ENCODE data around the gene BAHCC1. TPM values are rescaled to one million over a fixed set of nuclear protein-coding genes. Genes with fewer than 3 reads are reported as not detected.
A peak's percentile ranks its signal among the peaks of the same experiment; 100 is the strongest.

BAHCC1 gene
- total RNA-seq, 1 experiment from 2014 or later, result 3.1 TPM

DNA sequence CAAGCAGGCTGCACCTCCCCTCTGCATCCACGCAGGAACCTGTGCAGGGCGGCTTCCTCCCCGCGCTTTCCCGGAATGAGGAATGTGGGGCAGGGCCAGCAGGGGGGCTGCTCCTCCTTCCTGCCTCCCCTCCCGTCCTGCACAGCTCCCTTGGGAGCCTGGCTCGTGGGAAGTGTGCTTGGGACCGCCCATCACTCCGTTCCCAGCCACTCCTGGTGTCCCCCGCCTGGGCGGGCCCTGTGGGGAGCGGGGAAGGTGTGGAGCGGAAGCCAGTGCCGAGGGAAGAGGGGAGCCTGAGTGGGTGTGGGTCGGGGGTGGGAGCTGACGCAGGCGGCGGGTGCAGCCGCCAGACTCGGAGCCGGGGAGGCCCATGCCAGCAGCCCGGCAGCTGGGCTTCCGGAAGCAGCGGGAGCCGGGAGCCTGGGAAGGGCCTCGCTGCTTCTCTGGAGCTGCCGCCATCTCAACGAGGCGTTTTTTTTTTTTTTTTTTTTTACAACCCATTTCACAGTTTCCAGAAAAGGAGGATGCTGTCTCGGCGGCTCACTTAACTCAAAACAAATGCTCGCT lies 24.1 kb downstream of the BAHCC1 start:
- no peak overlapping the region for H4K8ac ChIP-seq (replicated peaks; ENCODE audit: insufficient read length, low read depth, low read length)
- H3K23me2 ChIP-seq (ENCODE audit: insufficient read length, low read depth, low read length, poor library complexity, severe bottlenecking), result no peaks in the 10 kb centered on the region
- H3K56ac ChIP-seq (ENCODE audit: insufficient read length, low read depth, low read length), result no peak overlapping the region
- Mint-ChIP-seq H3K4me3 (no peak overlapping the region), H3K4me1 (peaks cover 0 to 2% of the 10 kb centered on the region in 2 experiments; a peak in 2 of 4 replicates), H3K27me3 (ENCODE audit: low read depth) (no peaks in the 10 kb centered on the region; the same call in 1 of the 2 replicates), H3K27ac (no peak overlapping the region; a peak in 1 of 7 replicates), H3K36me3 (ENCODE audit: insufficient read depth in 1 of 3, low read depth in 3 of 3) (no peaks in the 10 kb centered on the region), H3K9me3 (no peaks in the 10 kb centered on the region; a peak in 1 of 5 replicates)
- no peak overlapping the region for H2AFZ ChIP-seq (ENCODE audit: low read length)
- no peak overlapping the region for H2BK5ac ChIP-seq (ENCODE audit: insufficient read length, low read length)
- H3K4ac ChIP-seq (ENCODE audit: low read depth, low read length), result no peak overlapping the region
- H3K4me1 ChIP-seq (ENCODE audit: insufficient read depth, low read length), result no peaks in the 10 kb centered on the region
- WGBS (ENCODE audit: extremely low coverage, insufficient read length, low lambda C conversion rate), result no CpG with 5 or more reads among the region's 32 CpGs
- H3K4me2 ChIP-seq (ENCODE audit: insufficient read depth, insufficient read length, low read length), result peak overlapping the region; percentile 13
- no peak overlapping the region for H2AK5ac ChIP-seq (ENCODE audit: insufficient read length, low read length)
- H3K14ac ChIP-seq (ENCODE audit: insufficient read depth, low read length), result no peak overlapping the region; the same call in 1 of the 2 replicates
- H4K20me1 ChIP-seq (ENCODE audit: control insufficient read depth, insufficient read depth, insufficient read length), result peaks cover 2% of the 10 kb centered on the region
- peak overlapping the region; percentile 15 for H3K18ac ChIP-seq (ENCODE audit: insufficient read length, low read depth, low read length)
- no peak overlapping the region for H4K5ac ChIP-seq (ENCODE audit: insufficient read length, low read depth, low read length)
- DNase-seq, result no peak
- H3K79me2 ChIP-seq (ENCODE audit: insufficient read depth, low read length), result no peaks in the 10 kb centered on the region
- no peak overlapping the region for H2BK12ac ChIP-seq (ENCODE audit: insufficient read length, low read depth, low read length)
- H3T11ph ChIP-seq (ENCODE audit: low read length), result no peak overlapping the region
- TF ChIP-seq, protein P1, sequence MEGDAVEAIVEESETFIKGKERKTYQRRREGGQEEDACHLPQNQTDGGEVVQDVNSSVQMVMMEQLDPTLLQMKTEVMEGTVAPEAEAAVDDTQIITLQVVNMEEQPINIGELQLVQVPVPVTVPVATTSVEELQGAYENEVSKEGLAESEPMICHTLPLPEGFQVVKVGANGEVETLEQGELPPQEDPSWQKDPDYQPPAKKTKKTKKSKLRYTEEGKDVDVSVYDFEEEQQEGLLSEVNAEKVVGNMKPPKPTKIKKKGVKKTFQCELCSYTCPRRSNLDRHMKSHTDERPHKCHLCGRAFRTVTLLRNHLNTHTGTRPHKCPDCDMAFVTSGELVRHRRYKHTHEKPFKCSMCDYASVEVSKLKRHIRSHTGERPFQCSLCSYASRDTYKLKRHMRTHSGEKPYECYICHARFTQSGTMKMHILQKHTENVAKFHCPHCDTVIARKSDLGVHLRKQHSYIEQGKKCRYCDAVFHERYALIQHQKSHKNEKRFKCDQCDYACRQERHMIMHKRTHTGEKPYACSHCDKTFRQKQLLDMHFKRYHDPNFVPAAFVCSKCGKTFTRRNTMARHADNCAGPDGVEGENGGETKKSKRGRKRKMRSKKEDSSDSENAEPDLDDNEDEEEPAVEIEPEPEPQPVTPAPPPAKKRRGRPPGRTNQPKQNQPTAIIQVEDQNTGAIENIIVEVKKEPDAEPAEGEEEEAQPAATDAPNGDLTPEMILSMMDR (conservative IDR thresholded peaks at IDR 0.05), result no peak
- no peak overlapping the region for H2BK20ac ChIP-seq (ENCODE audit: low read depth, low read length, poor library complexity, severe bottlenecking)
- H2BK15ac ChIP-seq (ENCODE audit: low read depth, low read length), result no peak overlapping the region
- H2BK120ac ChIP-seq (ENCODE audit: low read depth, low read length, poor library complexity, severe bottlenecking), result no peak overlapping the region
- no peak overlapping the region for H3K23ac ChIP-seq (ENCODE audit: insufficient read length, low read depth, low read length)
- no peak overlapping the region for H4K91ac ChIP-seq (ENCODE audit: insufficient read length, low read depth, low read length)
- no peak overlapping the region for H3K27ac ChIP-seq (ENCODE audit: insufficient read length, low read depth, low read length)
- H3K79me1 ChIP-seq (ENCODE audit: insufficient read depth, low read depth, low read length, poor library complexity, severe bottlenecking), result no peaks in the 10 kb centered on the region
- H3K9me3 ChIP-seq (ENCODE audit: control insufficient read depth, low read depth, low read length), result no peaks in the 10 kb centered on the region
- H3K9ac ChIP-seq (ENCODE audit: extremely low read depth, insufficient read length, low read length), result no peak overlapping the region
- H3K27me3 ChIP-seq (ENCODE audit: insufficient read depth, low read length), result no peaks in the 10 kb centered on the region
